ENCODE measurements around the gene PLB1. TPM values are rescaled to one million over a fixed set of nuclear protein-coding genes. Genes with fewer than 3 reads are reported as not detected.
A peak's percentile ranks its signal among the peaks of the same experiment; 100 is the strongest.

Gene PLB1
- total RNA-seq: under 1 TPM; 0.39 to 0.89 TPM

- no peak for DNase-seq (ENCODE audit: low spot score in 2 of 2)
- H3K36me3 Mint-ChIP-seq: no peaks in the 10 kb centered on the region
- ATAC-seq: no peak
- H3K27ac Mint-ChIP-seq: no peak within 1 kb of the TSS
- H3K9me3 Mint-ChIP-seq: no peaks in the 10 kb centered on the region
Observed at GRCh38 chr2:28495551-28496250, at the start of gene PLB1. TSS of gene PLB1 (plus strand) at chr2:28496060. CDS start at chr2:28496115, 55 bp downstream.

- no peak for ATAC-seq
- Mint-ChIP-seq H3K36me3 (peaks cover 0 to 15% of the 10 kb centered on the region in 2 donors), H3K9me3 (peaks cover 5 to 15% of the 10 kb centered on the region in 2 donors), H3K27ac (peak overlapping the region; percentile 50 to 95)
- DNase-seq (ENCODE audit: low spot score in 2 of 2): no peak
Observed at GRCh38 chr2:28446531-28446930, 49.3 kb upstream of the PLB1 start.

GRCh38 chr2:28447086-28447485, 48.8 kb upstream of the PLB1 start:
- DNase-seq (ENCODE audit: low spot score in 2 of 2) (no peak), ATAC-seq (no peak)
- Mint-ChIP-seq H3K9me3 (peaks cover under 1 to 10% of the 10 kb centered on the region in 2 donors), H3K27ac (peak overlapping the region; percentile 95 to 99), H3K36me3 (peaks cover 0 to 11% of the 10 kb centered on the region in 2 donors)

- Mint-ChIP-seq H3K36me3 (peaks cover 0 to 11% of the 10 kb centered on the region in 2 donors), H3K9me3 (peaks cover 0 to 10% of the 10 kb centered on the region in 2 donors), H3K27ac (peak overlapping the region; percentile 95 to 99)
- no peak for DNase-seq (ENCODE audit: low spot score in 2 of 2)
- ATAC-seq: peak; percentile 24
Observed at GRCh38 chr2:28447943-28448792, 47.7 kb upstream of the PLB1 start.

GRCh38 chr2:28448793-28449100, 47.1 kb upstream of the PLB1 start:
- no peak for ATAC-seq
- DNase-seq (ENCODE audit: low spot score in 2 of 2): no peak
- peaks cover 0 to 10% of the 10 kb centered on the region in 2 donors for H3K9me3 Mint-ChIP-seq
- peaks cover 0 to 5% of the 10 kb centered on the region in 2 donors for H3K36me3 Mint-ChIP-seq
- H3K27ac Mint-ChIP-seq: peak overlapping the region; percentile 95 to 99

- ATAC-seq (no peak), DNase-seq (ENCODE audit: low spot score in 2 of 2) (no peak)
- peak overlapping the region; percentile 95 to 99 for H3K27ac Mint-ChIP-seq
- peaks cover 0 to 2% of the 10 kb centered on the region in 2 donors for H3K36me3 Mint-ChIP-seq
- peaks cover 0 to 10% of the 10 kb centered on the region in 2 donors for H3K9me3 Mint-ChIP-seq
Observed at GRCh38 chr2:28449126-28449487, 46.8 kb upstream of the PLB1 start.

GRCh38 chr2:28449488-28450395, 46.1 kb upstream of the PLB1 start:
- ATAC-seq (peak; percentile 70 to 77), DNase-seq (ENCODE audit: low spot score in 2 of 2) (peak; percentile 80 to 86)
- Mint-ChIP-seq H3K27ac (peak overlapping the region; percentile 95 to 99), H3K9me3 (peaks cover 0 to 10% of the 10 kb centered on the region in 2 donors), H3K36me3 (no peaks in the 10 kb centered on the region)

GRCh38 chr2:28450901-28451565, 44.8 kb upstream of the PLB1 start:
- Mint-ChIP-seq H3K36me3 (no peaks in the 10 kb centered on the region), H3K27ac (peak overlapping the region; percentile 95 to 99), H3K9me3 (peaks cover 0 to 10% of the 10 kb centered on the region in 2 donors)
- no peak for DNase-seq (ENCODE audit: low spot score in 2 of 2)
- no peak for ATAC-seq

GRCh38 chr2:28451793-28452533, 43.9 kb upstream of the PLB1 start:
- Mint-ChIP-seq H3K9me3 (peaks cover 0 to 7% of the 10 kb centered on the region in 2 donors), H3K27ac (peak overlapping the region in 1 of 2 donors; percentile 95), H3K36me3 (no peaks in the 10 kb centered on the region)
- DNase-seq (ENCODE audit: low spot score in 2 of 2) (no peak), ATAC-seq (no peak)

GRCh38 chr2:28452534-28453081, 43.3 kb upstream of the PLB1 start:
- Mint-ChIP-seq H3K27ac (no peak overlapping the region), H3K9me3 (peaks cover 0 to 1% of the 10 kb centered on the region in 2 donors), H3K36me3 (no peaks in the 10 kb centered on the region)
- ATAC-seq: peak; percentile 54 to 60
- DNase-seq (ENCODE audit: low spot score in 2 of 2): peak; percentile 77 to 92

- Mint-ChIP-seq H3K27ac (peak overlapping the region in 1 of 2 donors; percentile 19), H3K9me3 (no peaks in the 10 kb centered on the region), H3K36me3 (no peaks in the 10 kb centered on the region)
- no peak for ATAC-seq
- DNase-seq (ENCODE audit: low spot score in 2 of 2): no peak
Observed at GRCh38 chr2:28453396-28453795, 42.5 kb upstream of the PLB1 start.

GRCh38 chr2:28454016-28454930, 41.6 kb upstream of the PLB1 start:
- no peak for DNase-seq (ENCODE audit: low spot score in 2 of 2)
- Mint-ChIP-seq H3K27ac (no peak overlapping the region), H3K36me3 (no peaks in the 10 kb centered on the region), H3K9me3 (no peaks in the 10 kb centered on the region)
- ATAC-seq: no peak

GRCh38 chr2:28457237-28457636, 38.6 kb upstream of the PLB1 start:
- peaks cover 3 to 9% of the 10 kb centered on the region in 2 donors for H3K9me3 Mint-ChIP-seq
- peaks cover 4 to 5% of the 10 kb centered on the region in 2 donors for H3K36me3 Mint-ChIP-seq
- ATAC-seq: no peak
- no peak overlapping the region for H3K27ac Mint-ChIP-seq
- no peak for DNase-seq (ENCODE audit: low spot score in 2 of 2)

GRCh38 chr2:28461056-28461455, 34.8 kb upstream of the PLB1 start:
- ATAC-seq: no peak
- Mint-ChIP-seq H3K9me3 (peaks cover 17 to 26% of the 10 kb centered on the region in 2 donors), H3K36me3 (peaks cover 21 to 28% of the 10 kb centered on the region in 2 donors), H3K27ac (no peak overlapping the region)
- DNase-seq (ENCODE audit: low spot score in 2 of 2): no peak

Data from activated naive CD4-positive, alpha-beta T cell treated with anti-CD3 and anti-CD28 coated beads, Interleukin-2, amount 50 U/mL, for 72 hours (primary cell).